HG02970 (cell line): ENCODE results near the gene KLRG1.

Experiments used
- ATAC-seq: cut with Tn5 transposase; IDR thresholded peaks from one replicate; pipeline ENCODE4 v1.9.1; 2021; ENCODE audit warnings: mild to moderate bottlenecking, moderate library complexity, moderate number of reproducible peaks; ENCODE audit not compliant: unreplicated experiment, low FRiP score

The KLRG1 gene

DNA sequence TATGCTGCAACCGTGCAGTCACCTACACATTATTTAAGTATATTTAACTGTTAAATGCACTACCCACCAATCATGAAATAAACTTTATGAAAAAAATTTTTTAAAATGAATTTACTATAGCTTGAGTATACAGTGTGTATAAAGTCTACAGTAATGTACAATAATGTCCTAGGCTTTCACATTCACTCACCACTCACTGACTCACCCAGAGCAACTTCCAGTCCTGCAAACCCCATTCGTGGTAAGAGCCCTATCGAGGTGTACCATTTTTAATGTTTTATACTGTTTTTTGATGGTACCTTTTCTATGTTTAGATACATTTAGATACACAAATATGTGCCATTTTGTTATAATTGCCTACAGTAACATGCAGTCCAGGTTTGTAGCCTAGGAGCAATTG lies 48.1 kb downstream of the KLRG1 start:
- ATAC-seq, result no peak

DNA sequence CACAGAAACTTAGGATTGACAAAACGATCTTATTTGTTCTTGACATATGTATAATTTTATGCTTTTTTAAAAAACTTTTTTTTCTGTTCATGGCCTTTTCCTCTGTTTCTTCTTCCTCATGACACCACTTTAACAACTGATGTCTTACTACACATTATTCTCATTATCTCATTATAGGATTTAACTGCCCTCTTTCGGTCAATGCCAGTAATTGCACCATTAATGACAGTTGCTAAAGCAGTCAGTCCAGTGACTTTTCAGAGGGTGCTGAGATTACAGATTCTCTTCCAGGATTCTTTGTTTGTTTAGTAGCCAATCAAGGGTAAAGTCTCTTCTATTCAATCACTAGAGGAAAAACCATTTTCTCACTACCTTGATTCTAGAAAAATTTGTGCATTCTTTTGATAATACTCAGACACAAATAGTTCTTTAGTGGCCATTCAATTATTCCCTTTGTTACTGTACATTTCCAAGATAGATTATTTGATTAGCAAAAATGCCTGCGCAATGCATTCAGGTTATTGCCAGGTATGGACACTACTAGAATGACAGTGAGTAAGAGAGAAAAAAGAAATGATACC lies 50.1 kb downstream of the KLRG1 start:
- ATAC-seq, result no peak

- no peak for ATAC-seq
These were observed 51.3 kb downstream of the KLRG1 start for GRCh38 chr12:9040484-9041186.

- ATAC-seq, result no peak
These were observed 52.0 kb downstream of the KLRG1 start for GRCh38 chr12:9041321-9041720.

DNA sequence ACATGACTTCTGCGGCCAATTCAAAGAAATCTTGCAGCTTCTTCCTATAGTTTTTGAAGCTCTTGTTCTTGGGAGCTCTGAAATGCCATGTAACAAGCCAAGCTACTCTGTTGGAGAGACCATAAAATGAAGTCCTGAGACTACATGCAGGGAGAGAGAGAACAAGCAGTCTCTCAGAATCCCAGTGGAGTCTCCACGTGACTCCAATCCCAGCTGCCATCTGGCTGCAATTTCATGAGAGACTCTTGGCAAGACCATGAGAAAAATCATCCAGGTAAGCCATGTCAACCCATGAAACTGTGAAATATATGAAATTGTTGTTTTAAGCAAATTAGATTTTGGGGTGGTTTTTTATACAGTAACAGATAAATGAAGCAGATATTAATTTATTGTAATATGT lies 54.4 kb downstream of the KLRG1 start:
- no peak for ATAC-seq

DNA sequence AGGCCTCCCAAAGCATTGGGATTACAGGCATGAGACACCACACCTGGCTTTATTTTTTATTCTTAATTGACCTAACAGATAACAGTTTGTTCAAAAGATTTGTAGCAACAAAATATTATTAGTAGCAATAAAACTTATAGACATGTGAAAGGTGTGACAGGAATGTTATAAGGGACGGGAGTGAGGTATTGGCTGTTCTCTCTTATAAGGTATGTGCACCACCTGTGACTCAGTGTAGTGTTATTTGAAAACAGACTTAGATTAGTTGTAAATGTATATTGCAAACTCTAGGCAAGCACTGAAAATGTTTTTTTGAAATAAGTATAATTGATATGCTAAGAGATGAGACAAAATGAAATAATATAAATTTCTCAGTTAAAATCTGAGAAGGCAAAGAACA lies 57.8 kb downstream of the KLRG1 start:
- ATAC-seq, result no peak

GRCh38 chr12:9048930-9049329 lies 59.6 kb downstream of the KLRG1 start:
- no peak for ATAC-seq

DNA sequence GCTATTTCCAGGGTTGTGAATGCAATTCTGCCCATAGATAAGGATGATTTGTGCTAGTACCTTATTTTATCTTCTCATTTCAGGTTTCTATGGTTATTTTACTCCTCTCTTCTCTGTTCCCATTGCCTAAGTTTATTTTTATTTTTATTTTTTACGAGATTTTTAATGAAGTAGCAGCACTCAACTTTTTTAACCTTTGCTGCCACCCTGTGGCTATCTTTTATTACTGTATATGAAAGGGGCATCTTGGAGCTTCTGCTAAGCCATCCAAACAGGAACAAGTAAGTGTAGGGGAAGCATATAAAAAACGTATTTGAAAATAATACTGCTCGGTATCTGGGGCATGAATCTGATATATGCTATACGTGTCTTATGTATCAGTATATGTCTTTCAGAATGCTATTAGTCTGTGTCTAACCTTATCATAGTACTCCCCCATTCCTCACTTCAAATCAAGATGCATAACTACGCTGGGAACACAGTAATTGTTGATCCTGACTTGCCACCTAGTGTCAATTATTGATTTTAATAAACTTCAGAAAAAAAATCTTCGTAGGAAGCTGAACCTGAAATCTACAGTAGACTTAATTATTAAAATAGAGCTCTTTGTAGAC lies 60.3 kb downstream of the KLRG1 start:
- no peak for ATAC-seq

DNA sequence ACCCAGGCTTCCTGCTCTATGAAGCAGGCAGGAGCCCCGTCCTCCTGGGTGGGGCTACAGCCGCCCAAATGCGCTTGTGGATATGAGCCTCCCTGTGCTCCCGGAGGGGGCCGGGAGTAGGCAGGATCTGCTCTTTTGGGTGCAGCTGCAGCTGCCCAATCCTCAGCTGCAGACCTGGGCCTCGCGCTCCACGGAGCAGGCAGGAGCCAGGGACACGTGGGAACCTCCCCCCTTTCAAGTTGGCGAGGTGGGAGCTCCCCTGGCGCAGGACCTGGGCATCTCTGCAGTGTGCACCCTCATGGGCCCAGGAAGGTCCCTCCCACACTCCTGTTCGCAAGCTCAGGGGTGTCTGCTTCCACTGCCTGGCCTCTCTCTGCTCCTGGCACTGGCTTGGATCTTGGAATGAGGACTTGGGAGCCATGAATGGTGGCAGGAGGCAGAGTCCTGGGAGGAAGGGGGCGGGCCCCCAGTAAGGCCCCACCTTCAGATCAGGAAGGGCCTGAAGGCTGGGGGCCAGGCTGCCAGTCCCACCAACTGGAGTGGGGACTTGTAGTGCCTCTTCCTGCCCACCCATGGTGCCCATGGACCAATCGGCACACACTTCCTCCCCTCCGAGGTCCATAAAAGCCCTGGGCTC lies 61.3 kb downstream of the KLRG1 start:
- ATAC-seq, result no peak

GRCh38 chr12:9051158-9051550 lies 61.8 kb downstream of the KLRG1 start:
- ATAC-seq, result no peak

DNA sequence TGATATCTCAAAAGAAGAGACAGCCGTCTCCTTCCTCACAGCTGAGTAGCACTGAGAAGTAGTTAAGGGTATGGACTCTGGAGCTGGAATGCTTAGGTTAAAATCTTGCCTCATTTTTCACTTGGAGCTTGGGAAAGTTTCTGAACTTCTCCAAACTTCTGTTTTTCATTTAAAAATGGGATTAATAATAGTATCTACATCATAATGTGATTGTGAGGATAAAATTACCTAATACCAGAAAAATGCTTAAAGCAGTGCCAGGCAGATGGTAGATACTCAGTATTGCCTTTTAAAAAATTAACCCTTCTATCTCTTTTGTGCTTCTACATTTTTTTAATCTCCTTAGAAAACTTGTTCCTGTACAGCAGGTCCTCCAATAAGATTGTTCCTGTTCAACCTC lies 63.3 kb downstream of the KLRG1 start:
- ATAC-seq, result no peak
